ENCODE data around the gene IQCN. TPM values are rescaled to one million over a fixed set of nuclear protein-coding genes. Genes with fewer than 3 reads are reported as not detected.

Gene IQCN
- total and polyA plus RNA-seq, 2 donors = 0.57 to 5.0 TPM

GRCh38 chr19:18253130-18253529, 21.1 kb downstream of the IQCN start:
- no peak overlapping the region for H3K4me3 ChIP-seq (ENCODE audit: low read length in 2 of 2)
- DNase-seq (ENCODE audit: low read depth in 6 of 9, low spot score in 9 of 9) = no peak
- WGBS = 93% methylated on average over 4 of the region's 4 CpGs
- H3K9me3 ChIP-seq (ENCODE audit: control insufficient read depth in 2 of 2, insufficient read depth in 1 of 2, low read length in 1 of 2) = peaks cover 0 to 6% of the 10 kb centered on the region in 2 donors
- H3K36me3 ChIP-seq (ENCODE audit: control insufficient read depth in 2 of 2, insufficient read depth in 2 of 2, low read length in 1 of 2) = no peaks in the 10 kb centered on the region
- no peak overlapping the region for H3K27ac ChIP-seq (ENCODE audit: low read depth in 1 of 2, low read length in 1 of 2)
- no peaks in the 10 kb centered on the region for H3K4me1 ChIP-seq (ENCODE audit: control insufficient read depth in 2 of 2, insufficient read depth in 2 of 2, low read length in 2 of 2)
- peaks cover 2 to 28% of the 10 kb centered on the region in 2 donors for H3K27me3 ChIP-seq (ENCODE audit: control insufficient read depth in 2 of 2, insufficient read depth in 1 of 2, low read length in 1 of 2)

- H3K4me3 ChIP-seq (ENCODE audit: low read length in 2 of 2) = no peak overlapping the region
- H3K4me1 ChIP-seq (ENCODE audit: control insufficient read depth in 2 of 2, insufficient read depth in 2 of 2, low read length in 2 of 2) = no peaks in the 10 kb centered on the region
- no peak for DNase-seq (ENCODE audit: low read depth in 6 of 9, low spot score in 9 of 9)
- 86% methylated on average over 7 of the region's 7 CpGs for WGBS
- H3K9me3 ChIP-seq (ENCODE audit: control insufficient read depth in 2 of 2, insufficient read depth in 1 of 2, low read length in 1 of 2) = peaks cover 0 to 6% of the 10 kb centered on the region in 2 donors
- no peak overlapping the region for H3K27ac ChIP-seq (ENCODE audit: low read depth in 1 of 2, low read length in 1 of 2)
- no peaks in the 10 kb centered on the region for H3K36me3 ChIP-seq (ENCODE audit: control insufficient read depth in 2 of 2, insufficient read depth in 2 of 2, low read length in 1 of 2)
- H3K27me3 ChIP-seq (ENCODE audit: control insufficient read depth in 2 of 2, insufficient read depth in 1 of 2, low read length in 1 of 2) = peaks cover 2 to 33% of the 10 kb centered on the region in 2 donors
Measured at GRCh38 chr19:18252370-18252717, 21.9 kb downstream of the IQCN start.

GRCh38 chr19:18251587-18252369, 22.5 kb downstream of the IQCN start:
- peak; percentile 33 to 81 (median 67) for DNase-seq (ENCODE audit: low read depth in 6 of 9, low spot score in 9 of 9)
- 26% methylated on average over 23 of the region's 23 CpGs for WGBS
- Histone ChIP-seq H3K36me3 (ENCODE audit: control insufficient read depth in 2 of 2, insufficient read depth in 2 of 2, low read length in 1 of 2) (no peaks in the 10 kb centered on the region), H3K27ac (ENCODE audit: low read depth in 1 of 2, low read length in 1 of 2) (no peak overlapping the region), H3K9me3 (ENCODE audit: control insufficient read depth in 2 of 2, insufficient read depth in 1 of 2, low read length in 1 of 2) (peaks cover 0 to 6% of the 10 kb centered on the region in 2 donors), H3K4me1 (ENCODE audit: control insufficient read depth in 2 of 2, insufficient read depth in 2 of 2, low read length in 2 of 2) (no peaks in the 10 kb centered on the region), H3K4me3 (ENCODE audit: low read length in 2 of 2) (no peak overlapping the region), H3K27me3 (ENCODE audit: control insufficient read depth in 2 of 2, insufficient read depth in 1 of 2, low read length in 1 of 2) (peaks cover 2 to 35% of the 10 kb centered on the region in 2 donors)

GRCh38 chr19:18249834-18250233, 24.4 kb downstream of the IQCN start:
- 85% methylated on average over 5 of the region's 5 CpGs for WGBS
- Histone ChIP-seq H3K27ac (ENCODE audit: low read depth in 1 of 2, low read length in 1 of 2) (no peak overlapping the region), H3K27me3 (ENCODE audit: control insufficient read depth in 2 of 2, insufficient read depth in 1 of 2, low read length in 1 of 2) (peaks cover 2 to 27% of the 10 kb centered on the region in 2 donors), H3K36me3 (ENCODE audit: control insufficient read depth in 2 of 2, insufficient read depth in 2 of 2, low read length in 1 of 2) (no peaks in the 10 kb centered on the region), H3K9me3 (ENCODE audit: control insufficient read depth in 2 of 2, insufficient read depth in 1 of 2, low read length in 1 of 2) (peaks cover 0 to under 1% of the 10 kb centered on the region in 2 donors), H3K4me1 (ENCODE audit: control insufficient read depth in 2 of 2, insufficient read depth in 2 of 2, low read length in 2 of 2) (no peaks in the 10 kb centered on the region), H3K4me3 (ENCODE audit: low read length in 2 of 2) (no peak overlapping the region)
- DNase-seq (ENCODE audit: low read depth in 6 of 9, low spot score in 9 of 9) = no peak

GRCh38 chr19:18245297-18245696, 29.0 kb downstream of the IQCN start:
- Histone ChIP-seq H3K27me3 (ENCODE audit: control insufficient read depth in 2 of 2, insufficient read depth in 1 of 2, low read length in 1 of 2) (peaks cover 0 to 9% of the 10 kb centered on the region in 2 donors), H3K4me1 (ENCODE audit: control insufficient read depth in 2 of 2, insufficient read depth in 2 of 2, low read length in 2 of 2) (no peaks in the 10 kb centered on the region), H3K36me3 (ENCODE audit: control insufficient read depth in 2 of 2, insufficient read depth in 2 of 2, low read length in 1 of 2) (no peaks in the 10 kb centered on the region), H3K9me3 (ENCODE audit: control insufficient read depth in 2 of 2, insufficient read depth in 1 of 2, low read length in 1 of 2) (no peaks in the 10 kb centered on the region), H3K27ac (ENCODE audit: low read depth in 1 of 2, low read length in 1 of 2) (no peak overlapping the region), H3K4me3 (ENCODE audit: low read length in 2 of 2) (no peak overlapping the region)
- no peak for DNase-seq (ENCODE audit: low read depth in 6 of 9, low spot score in 9 of 9)
- WGBS = 79% methylated on average over 7 of the region's 7 CpGs

- no peak for DNase-seq (ENCODE audit: low read depth in 6 of 9, low spot score in 9 of 9)
- no peaks in the 10 kb centered on the region for H3K36me3 ChIP-seq (ENCODE audit: control insufficient read depth in 2 of 2, insufficient read depth in 2 of 2, low read length in 1 of 2)
- no peak overlapping the region for H3K4me3 ChIP-seq (ENCODE audit: low read length in 2 of 2)
- WGBS = 38% methylated on average over 12 of the region's 12 CpGs
- no peak overlapping the region for H3K27ac ChIP-seq (ENCODE audit: low read depth in 1 of 2, low read length in 1 of 2)
- peaks cover 0 to 15% of the 10 kb centered on the region in 2 donors for H3K27me3 ChIP-seq (ENCODE audit: control insufficient read depth in 2 of 2, insufficient read depth in 1 of 2, low read length in 1 of 2)
- H3K4me1 ChIP-seq (ENCODE audit: control insufficient read depth in 2 of 2, insufficient read depth in 2 of 2, low read length in 2 of 2) = no peaks in the 10 kb centered on the region
- no peaks in the 10 kb centered on the region for H3K9me3 ChIP-seq (ENCODE audit: control insufficient read depth in 2 of 2, insufficient read depth in 1 of 2, low read length in 1 of 2)
Measured at GRCh38 chr19:18239303-18239702, 34.9 kb downstream of the IQCN start.

- Histone ChIP-seq H3K9me3 (ENCODE audit: control insufficient read depth in 2 of 2, insufficient read depth in 1 of 2, low read length in 1 of 2) (peaks cover 9 to 16% of the 10 kb centered on the region in 2 donors), H3K4me1 (ENCODE audit: control insufficient read depth in 2 of 2, insufficient read depth in 2 of 2, low read length in 2 of 2) (no peaks in the 10 kb centered on the region), H3K27ac (ENCODE audit: low read depth in 1 of 2, low read length in 1 of 2) (no peak overlapping the region), H3K27me3 (ENCODE audit: control insufficient read depth in 2 of 2, insufficient read depth in 1 of 2, low read length in 1 of 2) (peaks cover 21 to 57% of the 10 kb centered on the region in 2 donors), H3K36me3 (ENCODE audit: control insufficient read depth in 2 of 2, insufficient read depth in 2 of 2, low read length in 1 of 2) (no peaks in the 10 kb centered on the region), H3K4me3 (ENCODE audit: low read length in 2 of 2) (no peak overlapping the region)
- WGBS = 40% methylated on average over 6 of the region's 6 CpGs
- no peak for DNase-seq (ENCODE audit: low read depth in 6 of 9, low spot score in 9 of 9)
Measured at GRCh38 chr19:18234194-18234593, 40.1 kb downstream of the IQCN start.

- Histone ChIP-seq H3K9me3 (ENCODE audit: control insufficient read depth in 2 of 2, insufficient read depth in 1 of 2, low read length in 1 of 2) (peaks cover 9 to 16% of the 10 kb centered on the region in 2 donors), H3K27ac (ENCODE audit: low read depth in 1 of 2, low read length in 1 of 2) (no peak overlapping the region), H3K27me3 (ENCODE audit: control insufficient read depth in 2 of 2, insufficient read depth in 1 of 2, low read length in 1 of 2) (peaks cover 24 to 60% of the 10 kb centered on the region in 2 donors), H3K36me3 (ENCODE audit: control insufficient read depth in 2 of 2, insufficient read depth in 2 of 2, low read length in 1 of 2) (no peaks in the 10 kb centered on the region), H3K4me3 (ENCODE audit: low read length in 2 of 2) (no peak overlapping the region), H3K4me1 (ENCODE audit: control insufficient read depth in 2 of 2, insufficient read depth in 2 of 2, low read length in 2 of 2) (no peaks in the 10 kb centered on the region)
- WGBS = 20% methylated on average over 37 of the region's 37 CpGs
- peak; percentile 19 to 73 (median 47) for DNase-seq (ENCODE audit: low read depth in 6 of 9, low spot score in 9 of 9)
Measured at GRCh38 chr19:18233224-18233825, 40.9 kb downstream of the IQCN start.

GRCh38 chr19:18232540-18233223, 41.6 kb downstream of the IQCN start:
- Histone ChIP-seq H3K27me3 (ENCODE audit: control insufficient read depth in 2 of 2, insufficient read depth in 1 of 2, low read length in 1 of 2) (peaks cover 25 to 67% of the 10 kb centered on the region in 2 donors), H3K27ac (ENCODE audit: low read depth in 1 of 2, low read length in 1 of 2) (no peak overlapping the region), H3K4me3 (ENCODE audit: low read length in 2 of 2) (no peak overlapping the region), H3K4me1 (ENCODE audit: control insufficient read depth in 2 of 2, insufficient read depth in 2 of 2, low read length in 2 of 2) (no peaks in the 10 kb centered on the region), H3K9me3 (ENCODE audit: control insufficient read depth in 2 of 2, insufficient read depth in 1 of 2, low read length in 1 of 2) (peaks cover 9 to 16% of the 10 kb centered on the region in 2 donors), H3K36me3 (ENCODE audit: control insufficient read depth in 2 of 2, insufficient read depth in 2 of 2, low read length in 1 of 2) (no peaks in the 10 kb centered on the region)
- WGBS = 10% methylated on average over 46 of the region's 46 CpGs
- DNase-seq (ENCODE audit: low read depth in 6 of 9, low spot score in 9 of 9) = no peak

Measured in thymus (tissue), 11 donors.